Stimulated activated CD8-positive, alpha-beta memory T cell treated with anti-CD3 and anti-CD28 coated beads, Interleukin-2, amount 100 ng/mL, for 1 hour (primary cell): ENCODE data around the gene DUS1L.
A peak's percentile ranks its signal among the peaks of the same experiment; 100 is the strongest.

ENCODE experiments used
- DNase-seq, 2 donors: peaks; one replicate each; pipeline ENCODE4 v3.0.0-alpha.2; 2020; ENCODE audit warnings: low read depth in 2 of 2

Gene DUS1L

GRCh38 chr17:82055023-82055964, 10.3 kb downstream of the DUS1L start:
- DNase-seq, result no peak

- no peak for DNase-seq
Observed at GRCh38 chr17:82054351-82055022, 11.1 kb downstream of the DUS1L start.

GRCh38 chr17:82053556-82054263, 11.9 kb downstream of the DUS1L start:
- DNase-seq, result no peak

GRCh38 chr17:82053130-82053529, 12.5 kb downstream of the DUS1L start:
- no peak for DNase-seq

- DNase-seq, result no peak
Observed at GRCh38 chr17:82052638-82053059, 13.0 kb downstream of the DUS1L start.

- DNase-seq, result peak; percentile 63 to 75
Observed at GRCh38 chr17:82051776-82052637, 13.6 kb downstream of the DUS1L start, which contains the start of the genes GPS1 and RFNG. Gene GPS1, plus strand, starts transcription at chr17:82051898. Its CDS starts 34 bp downstream, at chr17:82051932. Gene RFNG, minus strand, starts transcription at chr17:82051811. Its CDS starts 45 bp downstream, at chr17:82051766.

GRCh38 chr17:82050761-82051641, 14.6 kb downstream of the DUS1L start:
- no peak for DNase-seq

- no peak for DNase-seq
Observed at GRCh38 chr17:82050152-82050760, 15.3 kb downstream of the DUS1L start.

GRCh38 chr17:82049521-82049971, 16.1 kb downstream of the DUS1L start:
- DNase-seq, result no peak

- no peak for DNase-seq
Observed at GRCh38 chr17:82049106-82049505, 16.5 kb downstream of the DUS1L start.

GRCh38 chr17:82048571-82048971, 17.0 kb downstream of the DUS1L start:
- no peak for DNase-seq

- no peak for DNase-seq
Observed at GRCh38 chr17:82047914-82048570, 17.6 kb downstream of the DUS1L start.

- DNase-seq, result no peak
Observed at GRCh38 chr17:82047379-82047778, 18.2 kb downstream of the DUS1L start.

- DNase-seq, result no peak
Observed at GRCh38 chr17:82046903-82047302, 18.7 kb downstream of the DUS1L start.

GRCh38 chr17:82045936-82046484, 19.6 kb downstream of the DUS1L start:
- no peak for DNase-seq

- DNase-seq, result no peak
Observed at GRCh38 chr17:82043507-82043906, 22.1 kb downstream of the DUS1L start.

GRCh38 chr17:82042649-82043048, 23.0 kb downstream of the DUS1L start:
- no peak for DNase-seq

GRCh38 chr17:82041144-82041814, 24.3 kb downstream of the DUS1L start:
- no peak for DNase-seq
